Measurements from ENCODE around the gene TAF3.
"Not testable (repeated sequence)": the region's sequence is repeated elsewhere in the genome, so short reads cannot be mapped to it uniquely, and the experiment has no call there.

Gene TAF3, protein sequence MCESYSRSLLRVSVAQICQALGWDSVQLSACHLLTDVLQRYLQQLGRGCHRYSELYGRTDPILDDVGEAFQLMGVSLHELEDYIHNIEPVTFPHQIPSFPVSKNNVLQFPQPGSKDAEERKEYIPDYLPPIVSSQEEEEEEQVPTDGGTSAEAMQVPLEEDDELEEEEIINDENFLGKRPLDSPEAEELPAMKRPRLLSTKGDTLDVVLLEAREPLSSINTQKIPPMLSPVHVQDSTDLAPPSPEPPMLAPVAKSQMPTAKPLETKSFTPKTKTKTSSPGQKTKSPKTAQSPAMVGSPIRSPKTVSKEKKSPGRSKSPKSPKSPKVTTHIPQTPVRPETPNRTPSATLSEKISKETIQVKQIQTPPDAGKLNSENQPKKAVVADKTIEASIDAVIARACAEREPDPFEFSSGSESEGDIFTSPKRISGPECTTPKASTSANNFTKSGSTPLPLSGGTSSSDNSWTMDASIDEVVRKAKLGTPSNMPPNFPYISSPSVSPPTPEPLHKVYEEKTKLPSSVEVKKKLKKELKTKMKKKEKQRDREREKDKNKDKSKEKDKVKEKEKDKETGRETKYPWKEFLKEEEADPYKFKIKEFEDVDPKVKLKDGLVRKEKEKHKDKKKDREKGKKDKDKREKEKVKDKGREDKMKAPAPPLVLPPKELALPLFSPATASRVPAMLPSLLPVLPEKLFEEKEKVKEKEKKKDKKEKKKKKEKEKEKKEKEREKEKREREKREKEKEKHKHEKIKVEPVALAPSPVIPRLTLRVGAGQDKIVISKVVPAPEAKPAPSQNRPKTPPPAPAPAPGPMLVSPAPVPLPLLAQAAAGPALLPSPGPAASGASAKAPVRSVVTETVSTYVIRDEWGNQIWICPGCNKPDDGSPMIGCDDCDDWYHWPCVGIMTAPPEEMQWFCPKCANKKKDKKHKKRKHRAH

DNA sequence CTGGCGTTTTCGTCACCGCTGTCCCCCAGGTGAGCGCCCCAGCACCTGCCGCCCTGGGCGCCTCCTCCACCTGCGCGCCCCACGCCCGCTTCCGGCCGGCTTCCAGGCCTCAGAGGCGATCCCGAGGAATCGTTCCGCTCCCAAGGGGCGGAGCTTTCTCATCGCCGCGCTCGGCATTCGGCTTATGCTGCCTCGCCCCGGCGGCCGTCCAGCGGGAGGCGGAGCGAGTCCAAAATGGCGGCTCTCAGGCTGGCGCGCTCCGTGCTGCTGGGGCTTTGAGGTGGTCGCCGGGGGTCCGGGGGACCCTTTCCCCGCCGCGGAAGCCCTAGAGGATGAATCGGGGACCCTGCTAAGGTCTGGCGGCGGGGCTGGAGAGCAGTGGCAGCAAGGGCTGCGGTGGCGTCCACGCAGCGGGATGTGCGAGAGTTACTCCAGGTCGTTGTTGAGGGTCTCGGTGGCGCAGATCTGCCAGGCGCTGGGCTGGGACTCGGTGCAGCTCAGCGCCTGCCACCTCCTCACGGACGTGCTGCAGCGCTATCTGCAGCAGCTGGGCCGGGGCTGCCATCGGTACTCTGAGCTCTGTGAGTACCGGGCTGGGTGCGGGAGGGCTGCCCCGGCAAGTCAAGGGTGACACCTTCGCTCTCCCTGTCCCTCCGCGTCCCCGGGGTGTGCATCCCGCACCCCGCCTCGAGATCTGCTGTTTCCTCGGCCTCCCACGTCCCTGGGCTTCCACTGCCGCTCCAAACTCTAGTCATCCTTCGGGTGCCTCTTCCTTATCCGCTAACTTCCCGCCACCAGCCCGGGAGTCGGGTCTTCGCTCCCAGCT, at the start of gene TAF3:
Gene TAF3 (plus strand): TSS at position 211 of the 826 bp plus-strand sequence. CDS start 205 bp downstream, at position 416.
- DNase-seq = peak; percentile 75

DNA sequence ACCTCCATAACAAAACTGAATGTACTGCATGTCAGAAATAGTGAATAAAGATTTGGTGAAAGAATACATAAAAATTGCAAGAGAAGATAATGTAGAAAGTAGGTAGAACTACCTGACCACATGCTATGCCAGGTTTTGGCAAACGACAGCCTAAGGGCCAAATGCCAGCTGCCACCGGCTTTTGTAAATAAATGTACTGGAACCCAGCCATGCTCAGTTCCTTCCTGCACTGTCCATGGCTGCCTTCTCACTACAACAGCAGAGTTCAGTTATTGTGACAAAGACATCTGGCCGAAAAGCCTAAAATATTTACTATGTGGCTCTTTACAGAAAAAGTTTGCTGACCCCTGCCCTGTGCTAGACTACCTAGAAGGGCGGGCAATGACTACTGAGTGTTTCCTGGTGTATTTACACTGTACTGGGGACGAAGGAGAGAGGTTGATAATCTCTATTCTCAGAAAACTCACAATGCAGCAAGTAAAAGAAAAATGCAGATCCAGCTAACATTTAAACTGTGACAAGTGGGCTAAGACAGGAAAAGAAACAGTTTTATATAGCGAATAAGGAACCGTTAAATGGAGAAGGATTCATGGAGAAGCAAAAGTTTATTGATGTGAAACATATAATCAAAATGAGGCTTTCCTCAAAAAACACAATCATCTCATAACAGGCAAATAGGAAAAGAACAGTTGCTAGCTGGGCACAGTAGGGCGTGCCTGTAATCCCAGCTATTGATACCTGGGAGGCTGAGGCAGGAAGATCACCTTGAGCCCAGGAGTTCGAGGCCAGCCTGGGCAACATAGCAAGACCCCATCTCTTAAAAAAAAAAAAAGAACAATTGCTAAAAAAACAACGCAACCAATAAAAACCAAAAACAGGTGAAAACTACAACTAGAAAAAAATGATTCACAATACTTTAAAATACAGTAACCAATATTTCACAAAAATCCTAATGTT, 44.2 kb upstream of the TAF3 start:
- DNase-seq = no peak

DNA sequence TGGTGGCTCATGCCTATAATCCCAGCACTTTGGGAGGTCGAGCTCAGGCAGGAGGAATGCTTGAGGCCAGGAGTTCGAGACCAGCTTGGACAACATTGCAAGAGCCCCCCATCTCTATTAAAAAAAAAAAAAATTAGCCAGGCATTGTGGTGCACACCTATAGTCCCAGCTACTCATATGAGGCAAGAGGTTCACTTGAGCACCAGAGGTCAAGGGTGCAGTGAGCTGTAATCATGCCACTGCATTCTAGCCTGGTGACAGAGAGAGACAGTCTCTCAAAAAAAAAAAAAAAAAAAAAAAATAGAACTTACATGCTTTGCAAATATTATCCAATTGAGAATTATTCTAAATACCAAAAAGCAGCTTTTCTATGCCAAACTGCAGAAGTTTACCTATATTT, 41.5 kb upstream of the TAF3 start:
- no peak for DNase-seq

DNA sequence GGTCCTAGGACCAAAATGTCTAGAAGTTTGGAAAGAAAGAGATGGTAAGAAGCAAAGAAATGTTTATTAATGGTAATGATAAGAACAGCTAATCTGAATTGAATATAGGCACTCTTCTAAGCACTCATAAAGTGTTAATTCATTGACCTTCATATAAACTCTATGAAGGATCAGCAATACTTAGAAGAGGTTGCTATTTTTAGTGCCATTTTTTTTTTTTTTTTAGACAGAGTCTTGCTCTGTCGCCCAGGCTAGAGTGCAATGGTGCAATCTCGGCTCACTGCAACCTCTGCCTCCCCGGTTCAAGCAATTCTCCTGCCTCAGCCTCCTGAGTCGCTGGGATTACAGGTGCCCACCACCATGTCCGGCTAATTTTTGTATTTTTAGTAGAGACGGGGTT, 36.1 kb upstream of the TAF3 start:
- not testable (repeated sequence) for DNase-seq

DNA sequence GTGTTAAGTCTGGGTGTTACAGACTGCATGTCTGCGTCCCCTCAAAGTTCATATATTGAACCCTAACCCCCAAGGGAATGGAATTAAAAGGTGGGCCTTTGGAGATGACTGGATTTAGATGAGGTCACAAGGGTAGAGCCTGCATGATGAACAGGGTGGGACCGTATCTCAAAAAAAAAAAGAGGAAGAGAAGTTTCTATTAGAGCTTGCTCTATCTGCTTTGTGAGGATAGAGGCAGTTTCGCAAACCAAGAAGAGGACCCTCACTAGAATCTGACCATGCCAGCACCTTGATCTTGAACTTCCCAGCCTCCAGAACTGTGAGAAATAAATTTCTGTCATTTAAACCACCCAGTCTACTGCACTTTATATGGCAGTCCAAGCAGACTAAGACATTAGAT, 31.9 kb upstream of the TAF3 start:
- DNase-seq = no peak

DNA sequence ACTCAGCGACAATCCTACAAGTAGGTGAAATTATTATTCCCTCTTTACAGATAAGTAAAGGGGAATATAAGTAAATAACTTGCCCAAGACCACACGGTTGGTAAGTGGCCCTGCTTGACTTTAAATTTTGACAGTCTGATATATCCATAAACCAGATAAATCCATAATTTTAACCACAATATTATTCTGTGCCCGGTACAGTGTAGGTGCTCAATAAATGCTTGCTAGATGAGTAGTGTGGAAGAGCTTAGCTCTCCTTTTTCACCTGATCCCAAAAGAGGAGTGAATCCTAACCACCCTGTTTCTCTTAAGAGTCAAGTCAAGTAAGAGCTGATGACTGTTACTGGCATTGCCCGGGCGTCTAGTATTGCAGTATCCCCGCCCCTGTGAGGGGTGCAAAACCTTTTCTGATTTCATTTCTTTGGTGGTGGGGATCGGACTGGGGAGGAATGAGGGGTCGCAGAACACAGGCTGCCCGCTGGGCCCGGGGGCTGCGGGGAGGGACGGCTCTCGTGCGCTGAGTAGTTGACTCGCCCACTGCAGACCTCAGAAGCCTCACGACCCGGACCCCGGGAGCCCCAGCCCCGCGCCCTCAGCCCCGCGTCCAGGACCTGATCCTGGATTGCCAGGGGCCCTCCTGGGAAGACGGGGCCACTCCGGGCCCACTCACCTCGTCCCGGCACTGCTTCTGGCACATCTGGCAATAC, 31.0 kb upstream of the TAF3 start:
- DNase-seq = no peak

DNA sequence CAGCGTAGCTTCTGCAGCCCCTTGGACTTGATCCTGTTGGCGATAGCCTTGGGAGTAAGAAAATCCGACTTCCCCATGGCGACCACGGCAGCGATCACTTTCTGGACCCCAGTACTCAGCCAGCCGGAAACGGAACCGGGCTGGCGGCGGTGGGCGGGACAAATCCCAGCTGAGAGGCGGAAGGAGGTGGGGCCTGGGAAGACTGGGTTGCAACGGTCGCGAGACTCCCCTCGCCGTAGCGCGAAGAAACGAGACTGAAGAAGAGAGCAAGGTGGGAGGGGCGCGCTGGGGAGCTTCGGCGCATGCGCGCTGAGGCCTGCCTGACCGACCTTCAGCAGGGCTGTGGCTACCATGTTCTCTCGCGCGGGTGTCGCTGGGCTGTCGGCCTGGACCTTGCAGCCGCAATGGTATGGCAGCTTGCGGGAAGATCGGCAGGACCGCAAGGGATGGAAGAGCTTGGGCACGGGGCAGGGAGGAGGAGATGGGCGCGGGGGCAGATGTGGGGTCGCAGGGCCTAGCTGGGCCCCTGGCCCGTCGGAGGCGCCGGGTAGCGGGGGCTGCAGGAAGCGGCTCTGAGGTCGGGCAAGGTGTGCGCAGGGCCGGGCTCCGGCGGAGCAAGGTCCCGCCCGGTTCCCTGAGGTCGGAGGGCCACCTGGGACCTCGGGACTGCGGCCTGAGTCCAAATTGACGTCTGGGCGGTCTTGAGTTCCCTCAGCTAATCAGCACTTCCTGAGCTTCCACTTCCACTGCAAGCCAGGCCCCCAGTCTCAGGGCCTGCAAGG, 30.3 kb upstream of the TAF3 start, which contains the start of the genes ATP5F1C and KIN:
Gene ATP5F1C (plus strand): TSS at position 321 of the 782 bp plus-strand sequence. CDS start 31 bp downstream, at position 352.
Gene KIN (minus strand): TSS at position 137 of the 782 bp plus-strand sequence. CDS start 60 bp downstream, at position 77.
- DNase-seq = peak; percentile 89

DNA sequence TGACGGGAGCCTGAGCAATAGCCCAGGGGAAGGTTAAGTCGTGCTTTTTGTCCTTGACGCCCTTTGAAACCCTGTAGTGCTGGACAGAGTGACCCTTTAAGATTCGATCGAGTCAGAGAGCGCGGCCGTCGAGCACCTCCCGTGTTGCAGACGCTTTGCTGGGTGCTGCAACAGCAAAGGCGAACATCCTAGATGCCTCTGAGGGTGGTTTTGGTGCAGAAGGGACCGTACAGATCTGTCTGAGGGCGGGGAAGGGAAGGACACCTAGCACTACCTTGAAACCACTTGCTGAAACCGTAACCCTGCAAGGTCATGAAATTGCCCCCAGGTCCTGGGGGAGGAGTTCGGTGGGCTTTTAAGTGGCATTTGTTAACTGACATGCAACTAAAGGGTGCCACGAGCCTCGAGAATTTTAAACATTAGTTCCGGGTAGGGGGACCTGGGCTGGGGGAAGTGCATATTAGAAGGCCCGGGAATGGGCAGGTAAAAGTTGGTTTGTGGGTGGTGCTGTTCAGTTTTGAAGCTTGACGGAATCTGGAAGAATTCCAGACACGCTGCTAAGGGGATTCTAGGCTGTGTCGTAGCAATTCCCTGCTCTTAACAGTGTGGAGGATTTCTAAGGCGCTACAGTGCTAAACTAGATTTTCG, 29.5 kb upstream of the TAF3 start:
- DNase-seq = no peak

DNA sequence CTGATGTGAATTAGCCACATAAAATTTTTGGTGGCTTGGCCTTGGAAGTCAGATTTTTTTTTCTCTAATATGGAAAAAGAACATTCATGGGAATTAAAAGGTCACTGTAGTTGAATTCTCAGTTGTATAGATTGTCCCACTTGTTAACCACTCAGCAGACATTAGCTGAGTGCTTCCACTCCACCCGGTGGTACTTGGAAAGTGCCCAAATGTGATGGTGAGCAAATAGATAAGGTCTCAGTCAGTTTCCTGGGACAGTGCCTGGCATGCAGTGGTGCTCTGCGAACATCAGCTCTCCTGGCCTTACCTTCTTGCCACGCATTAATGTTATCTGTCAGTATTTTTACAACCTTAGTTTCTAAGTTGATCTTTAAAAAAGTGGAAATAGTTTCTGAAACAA, 28.9 kb upstream of the TAF3 start:
- no peak for DNase-seq

DNA sequence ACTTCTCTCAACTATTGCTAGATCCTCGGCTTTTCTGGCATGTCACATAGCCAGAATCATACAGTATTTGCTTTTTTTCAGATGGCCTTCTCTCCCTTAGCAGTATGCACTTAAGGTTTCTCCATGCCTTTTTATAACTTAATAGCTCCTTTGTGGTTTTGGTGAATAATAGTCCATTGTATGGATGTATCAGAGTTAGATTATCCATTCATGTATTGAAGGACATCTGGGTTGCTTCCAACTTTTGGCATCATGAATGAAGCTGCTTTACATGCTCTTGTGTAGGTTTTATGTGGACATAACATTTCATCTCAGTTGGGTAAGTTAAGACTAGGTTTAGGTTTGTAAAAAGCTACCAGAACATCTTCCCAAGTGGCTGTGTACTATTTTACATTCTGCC, 25.8 kb upstream of the TAF3 start:
- DNase-seq = no peak

DNA sequence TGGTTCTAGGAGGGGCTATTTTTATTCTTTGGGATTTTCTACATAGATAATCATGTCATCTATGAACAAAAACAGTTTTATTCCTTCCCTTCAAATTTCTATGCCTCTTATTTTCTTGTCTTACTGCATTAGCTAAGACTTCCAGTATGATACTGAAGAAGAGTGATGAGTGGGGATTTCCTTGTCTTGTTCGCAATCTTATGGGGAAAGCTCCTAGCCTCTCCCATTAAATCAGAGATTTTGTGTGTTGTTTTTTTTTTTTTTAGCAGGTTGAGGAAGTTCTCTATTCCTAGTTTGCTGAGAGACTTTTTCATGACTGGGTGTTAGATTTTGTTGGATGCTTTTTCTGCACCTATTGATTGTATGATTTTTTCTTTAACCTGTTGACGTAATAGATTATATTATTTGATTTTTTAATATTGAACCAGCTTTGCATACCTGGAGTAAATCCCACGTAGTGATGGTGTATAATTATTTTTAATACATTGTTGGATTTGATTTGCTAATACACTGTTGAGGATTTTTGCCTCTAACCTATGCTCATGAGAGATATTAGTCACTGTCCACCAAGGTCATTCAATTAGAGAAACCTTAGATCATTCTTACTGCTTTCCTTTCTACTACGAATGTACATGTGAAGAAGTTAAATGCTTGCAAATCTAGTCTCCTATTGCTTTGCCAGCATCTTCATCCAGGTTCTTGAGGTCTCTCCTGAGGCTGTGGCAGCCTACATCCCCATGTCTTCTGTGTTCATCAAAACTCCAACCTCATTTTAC, 23.9 kb upstream of the TAF3 start:
- DNase-seq = no peak

DNA sequence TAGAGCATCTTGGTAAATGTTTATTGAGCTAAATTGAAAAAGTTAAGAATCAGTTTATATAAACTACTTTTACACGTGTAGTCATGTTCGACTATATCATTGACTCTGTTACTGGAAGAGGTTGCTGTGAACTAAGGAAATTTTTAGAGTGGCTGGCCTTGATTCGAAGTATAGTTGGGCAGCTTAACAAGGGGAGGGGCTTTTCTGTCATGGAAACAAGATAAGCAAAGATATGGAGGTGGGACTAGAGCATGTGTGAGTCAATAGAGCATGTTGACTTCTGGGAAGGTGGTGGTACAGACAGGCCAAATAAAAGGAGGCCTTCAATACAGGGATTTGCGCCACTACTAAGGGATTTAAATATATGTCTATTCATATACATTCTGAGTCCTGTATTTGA, 22.7 kb upstream of the TAF3 start:
- DNase-seq = no peak

DNA sequence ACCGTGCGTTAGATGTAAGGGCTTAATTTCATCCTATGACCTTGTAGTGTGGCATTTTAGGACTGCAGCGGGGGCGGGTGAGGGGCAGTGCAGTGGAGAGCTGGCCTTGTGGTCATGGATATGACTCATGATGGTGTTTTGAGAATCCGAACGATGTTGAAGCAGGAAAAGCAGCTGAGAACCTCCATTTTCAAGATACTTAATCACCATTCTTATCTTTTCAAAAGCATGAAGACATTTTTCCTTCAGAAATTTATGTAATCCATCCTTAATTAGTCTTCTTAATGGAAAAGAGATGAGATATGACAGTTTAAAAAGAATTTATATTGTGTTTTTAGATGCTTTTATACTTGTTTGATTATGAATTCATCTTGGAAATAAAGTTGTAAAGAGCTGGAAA, 20.7 kb upstream of the TAF3 start:
- no peak for DNase-seq

DNA sequence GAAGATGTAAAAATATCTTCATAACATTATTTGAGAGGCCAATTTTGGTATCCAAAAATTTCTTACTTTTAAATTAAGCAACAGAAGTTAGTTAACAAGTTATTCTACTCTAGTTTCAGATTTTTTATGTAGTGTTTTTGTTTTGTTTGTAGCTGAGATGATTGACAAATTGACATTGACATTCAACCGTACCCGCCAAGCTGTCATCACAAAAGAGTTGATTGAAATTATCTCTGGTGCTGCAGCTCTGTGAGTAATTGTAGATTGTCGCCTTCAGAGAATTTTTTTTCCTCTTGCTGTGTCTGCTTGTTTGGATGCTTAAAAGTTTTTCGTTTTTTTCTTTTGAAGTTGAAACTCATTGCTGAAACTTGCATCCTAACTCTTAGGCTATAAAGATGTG, 15.7 kb upstream of the TAF3 start:
- no peak for DNase-seq

DNA sequence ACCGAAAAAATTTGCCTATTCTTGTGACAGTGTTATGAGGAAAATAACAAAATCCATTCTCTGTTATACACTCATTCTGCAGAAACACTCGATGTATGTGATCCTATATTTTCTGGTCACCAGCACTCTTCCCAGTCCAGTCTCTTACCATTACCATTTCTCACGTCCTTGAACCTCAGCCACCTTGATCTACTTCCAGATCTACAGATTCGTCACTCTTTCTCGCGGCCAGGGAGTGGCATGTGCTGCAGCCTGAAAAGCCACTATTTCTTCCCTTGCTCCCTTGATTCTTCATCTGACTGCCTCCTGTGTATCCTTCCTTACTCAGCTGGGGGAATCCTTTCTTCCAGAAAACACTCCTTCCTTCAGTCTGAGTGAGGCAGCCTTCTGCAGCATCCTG, 14.1 kb upstream of the TAF3 start:
- DNase-seq = no peak

DNA sequence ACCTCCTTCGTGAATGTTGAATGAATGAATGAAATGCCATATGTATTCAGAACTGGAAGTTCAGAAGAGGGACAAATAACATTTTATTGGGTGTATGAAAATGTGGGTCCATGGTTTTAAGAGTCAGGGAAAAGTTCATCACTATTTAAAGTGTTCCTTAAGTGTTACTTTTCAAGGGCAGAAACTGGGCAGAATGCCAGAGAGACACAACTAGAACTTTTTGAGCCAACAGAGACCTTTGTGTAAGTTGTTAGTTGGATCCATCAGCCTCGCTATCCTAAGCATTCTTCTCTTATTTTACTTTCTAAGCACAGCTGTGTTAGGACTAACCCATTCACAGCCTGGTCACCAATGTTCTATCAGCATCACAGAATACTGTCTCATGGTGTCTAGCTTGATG, 13.6 kb upstream of the TAF3 start:
- no peak for DNase-seq

DNA sequence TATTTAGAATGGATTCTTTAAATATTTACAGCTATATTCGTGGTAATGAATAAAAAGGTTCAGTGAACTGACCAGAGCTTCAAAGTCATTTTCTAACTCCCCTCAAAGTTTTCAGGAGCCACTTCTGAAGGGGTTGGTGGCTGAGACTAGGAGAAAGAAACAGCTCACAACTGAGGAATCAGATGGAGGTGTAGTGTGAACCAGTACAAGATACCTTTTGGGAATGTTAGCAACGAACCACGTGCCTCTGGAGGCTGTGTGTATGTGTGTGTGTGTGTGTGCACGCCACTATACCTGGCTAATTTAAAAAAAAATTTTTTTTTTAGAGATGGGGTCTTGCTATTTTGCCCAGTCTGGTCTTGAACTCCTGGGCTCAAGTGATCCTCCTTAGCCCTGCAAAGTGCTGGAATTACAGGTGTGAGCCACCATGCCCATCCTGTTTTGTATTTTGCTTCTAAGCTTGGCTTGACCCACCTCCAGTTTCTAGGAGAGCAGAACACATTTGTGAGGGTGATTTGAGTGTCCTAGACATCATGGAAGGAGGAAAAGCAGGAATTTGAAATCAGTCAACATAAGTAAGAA, 9.5 kb upstream of the TAF3 start:
- DNase-seq = no peak

DNA sequence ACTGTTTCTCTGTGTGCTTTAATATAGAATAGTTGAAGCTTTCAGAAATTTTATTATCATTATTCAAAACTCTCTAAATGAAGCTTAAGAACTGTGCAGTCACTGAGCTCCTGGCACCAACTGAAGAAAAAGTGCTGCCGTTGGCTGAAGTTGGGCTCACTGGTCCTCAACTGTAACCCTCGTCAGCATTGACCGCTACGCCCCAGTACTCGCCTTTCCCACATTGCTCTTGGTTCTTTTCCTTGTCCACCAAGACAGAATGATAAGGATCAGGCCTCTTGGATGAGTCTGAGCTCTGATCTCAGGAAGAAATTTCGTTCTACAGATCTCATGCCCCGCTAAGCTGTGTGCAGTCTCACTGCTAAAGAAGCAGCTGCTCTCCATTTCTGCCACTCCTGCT, 7.9 kb upstream of the TAF3 start:
- DNase-seq = no peak

Data from NCI-H2171 treated with DMSO at 0.1 percent for 48 hours (cell line).